Measurements from ENCODE around the gene MOB2.

Gene MOB2

GRCh38 chr11:1471736-1472135, 14.8 kb downstream of the MOB2 start:
- DNase-seq (ENCODE audit: low read depth in 2 of 2), result no peak

- no peak for DNase-seq (ENCODE audit: low read depth in 2 of 2)
Measured at GRCh38 chr11:1470681-1471611, 15.6 kb downstream of the MOB2 start.

DNA sequence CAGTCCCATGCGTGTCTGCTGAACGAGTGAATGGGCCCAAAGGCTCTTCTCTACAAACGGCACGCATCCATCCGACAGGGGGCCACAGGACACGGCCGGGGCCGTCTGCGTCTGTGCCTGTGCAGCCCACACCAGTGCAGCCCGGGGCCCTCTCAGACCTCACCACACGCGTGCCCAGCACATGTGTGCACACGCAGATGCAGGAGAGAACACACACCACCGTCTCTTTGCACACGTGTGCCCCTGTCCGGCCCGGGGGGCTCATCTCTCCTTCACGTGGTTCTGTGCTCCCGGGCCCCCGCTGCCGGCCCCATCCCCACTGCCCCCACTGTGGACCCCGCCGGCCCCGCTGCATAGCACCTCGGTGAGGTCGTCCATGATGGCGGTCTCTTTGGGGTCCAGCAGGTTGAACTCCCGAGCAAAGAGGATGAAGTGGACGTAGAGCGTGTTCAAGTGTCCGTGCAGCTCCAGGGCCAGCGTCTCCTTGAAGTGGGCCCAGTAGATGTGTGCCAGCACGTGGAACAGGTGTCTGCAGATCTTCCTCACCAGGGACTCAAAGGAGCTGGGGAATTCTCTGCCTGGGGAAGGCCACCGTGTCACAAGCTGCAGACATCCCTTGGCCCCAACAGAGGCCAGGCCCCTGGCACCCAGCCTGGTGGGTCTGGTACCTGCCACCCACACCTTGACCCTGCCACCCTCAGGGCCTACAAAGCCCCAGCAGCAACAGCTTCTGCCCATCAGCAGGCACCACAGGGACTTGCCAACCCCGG, 16.5 kb downstream of the MOB2 start:
- no peak for DNase-seq (ENCODE audit: low read depth in 2 of 2)

- no peak for DNase-seq (ENCODE audit: low read depth in 2 of 2)
Measured at GRCh38 chr11:1469287-1469910, 17.2 kb downstream of the MOB2 start.

DNA sequence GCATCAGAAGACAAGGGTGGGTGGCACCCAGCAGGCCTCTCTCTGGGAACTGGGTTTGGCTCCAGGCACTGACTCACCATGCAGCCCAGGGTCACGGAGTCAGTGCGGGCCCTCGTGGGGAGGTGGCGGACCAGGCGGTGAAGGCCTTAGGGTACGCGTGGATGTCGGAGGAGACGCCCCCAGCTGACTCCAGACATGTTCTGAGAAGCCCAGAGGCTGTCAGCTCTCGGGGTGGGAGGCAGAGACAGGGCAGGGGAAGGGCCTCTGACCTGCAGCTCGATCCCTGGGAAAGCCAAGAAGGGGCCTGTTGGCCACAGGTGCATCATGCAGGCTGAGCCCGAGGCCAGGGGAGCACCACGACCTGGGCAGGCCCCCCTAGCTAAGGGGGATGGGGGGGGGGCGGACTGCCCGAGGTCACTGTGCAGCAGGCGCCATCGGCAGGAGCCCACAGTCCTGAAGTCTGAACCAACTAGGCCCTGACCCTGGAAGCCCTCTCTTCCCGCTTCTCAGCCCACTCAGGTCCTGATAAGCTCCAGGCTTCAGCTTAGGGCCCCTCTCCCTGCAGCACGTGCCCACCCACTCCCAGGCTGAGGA, 18.0 kb downstream of the MOB2 start:
- DNase-seq (ENCODE audit: low read depth in 2 of 2), result no peak

- no peak for DNase-seq (ENCODE audit: low read depth in 2 of 2)
Measured at GRCh38 chr11:1468002-1468401, 18.6 kb downstream of the MOB2 start.

- DNase-seq (ENCODE audit: low read depth in 2 of 2), result no peak
Measured at GRCh38 chr11:1467270-1467669, 19.3 kb downstream of the MOB2 start.

DNA sequence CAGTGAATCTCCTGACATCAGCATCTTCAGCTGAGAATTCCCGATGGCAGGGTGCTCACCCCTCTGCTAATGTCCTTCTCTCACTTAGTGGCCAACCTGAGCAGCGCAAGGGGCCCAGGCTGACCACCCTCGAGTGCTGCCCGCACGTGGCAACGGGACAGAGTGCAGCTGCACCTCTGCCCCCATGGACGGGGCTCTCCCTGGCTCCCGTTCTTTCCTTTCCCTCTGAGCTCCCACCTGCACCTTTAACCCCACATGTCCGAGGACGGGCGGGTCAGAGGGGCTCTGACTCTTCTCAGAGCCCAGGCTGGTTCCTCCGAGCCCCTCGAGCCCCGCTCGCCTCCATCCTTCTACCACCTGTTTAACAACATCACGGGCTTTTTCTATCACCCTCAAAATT, 19.8 kb downstream of the MOB2 start:
- DNase-seq (ENCODE audit: low read depth in 2 of 2), result no peak

DNA sequence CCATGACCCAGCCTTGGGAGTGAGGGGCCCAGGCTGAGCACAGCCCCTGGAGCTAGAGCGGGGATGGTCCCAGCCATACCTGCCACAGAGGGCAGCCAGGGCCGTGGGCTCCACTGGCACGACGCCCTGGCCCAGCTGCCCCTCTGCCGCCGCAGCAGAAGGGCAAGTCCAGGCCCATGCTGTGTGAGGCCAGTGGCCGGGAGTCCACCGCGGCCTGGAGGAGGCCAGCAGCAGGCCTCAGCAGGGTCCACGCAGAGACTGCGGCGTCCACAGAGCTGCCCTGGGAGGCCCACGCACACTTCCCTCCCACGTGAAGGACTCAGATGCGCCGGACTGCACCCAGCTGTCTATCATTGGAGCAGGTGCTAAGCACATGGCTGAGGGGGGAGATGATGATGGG, 23.5 kb downstream of the MOB2 start:
- no peak for DNase-seq (ENCODE audit: low read depth in 2 of 2)

DNA sequence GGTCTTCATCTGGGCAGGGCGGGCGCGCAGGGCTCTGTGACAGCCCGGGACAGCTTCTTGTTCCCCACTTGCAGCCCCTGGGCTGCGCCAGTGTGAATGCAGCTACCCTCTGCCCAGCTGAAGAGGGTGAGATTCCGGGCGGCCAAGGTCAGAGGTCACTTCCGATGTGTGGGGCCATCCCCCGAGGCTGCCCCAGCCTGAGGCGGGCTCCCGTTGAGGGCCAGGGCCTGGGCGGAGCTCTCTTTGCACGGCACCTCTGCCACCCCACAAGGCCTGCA, 23.9 kb downstream of the MOB2 start:
- DNase-seq (ENCODE audit: low read depth in 2 of 2), result no peak

- DNase-seq (ENCODE audit: low read depth in 2 of 2), result no peak
Measured at GRCh38 chr11:1461826-1462697, 24.5 kb downstream of the MOB2 start.

GRCh38 chr11:1460986-1461825, 25.4 kb downstream of the MOB2 start:
- no peak for DNase-seq (ENCODE audit: low read depth in 2 of 2)

- DNase-seq (ENCODE audit: low read depth in 2 of 2), result no peak
Measured at GRCh38 chr11:1460396-1460985, 26.1 kb downstream of the MOB2 start.

DNA sequence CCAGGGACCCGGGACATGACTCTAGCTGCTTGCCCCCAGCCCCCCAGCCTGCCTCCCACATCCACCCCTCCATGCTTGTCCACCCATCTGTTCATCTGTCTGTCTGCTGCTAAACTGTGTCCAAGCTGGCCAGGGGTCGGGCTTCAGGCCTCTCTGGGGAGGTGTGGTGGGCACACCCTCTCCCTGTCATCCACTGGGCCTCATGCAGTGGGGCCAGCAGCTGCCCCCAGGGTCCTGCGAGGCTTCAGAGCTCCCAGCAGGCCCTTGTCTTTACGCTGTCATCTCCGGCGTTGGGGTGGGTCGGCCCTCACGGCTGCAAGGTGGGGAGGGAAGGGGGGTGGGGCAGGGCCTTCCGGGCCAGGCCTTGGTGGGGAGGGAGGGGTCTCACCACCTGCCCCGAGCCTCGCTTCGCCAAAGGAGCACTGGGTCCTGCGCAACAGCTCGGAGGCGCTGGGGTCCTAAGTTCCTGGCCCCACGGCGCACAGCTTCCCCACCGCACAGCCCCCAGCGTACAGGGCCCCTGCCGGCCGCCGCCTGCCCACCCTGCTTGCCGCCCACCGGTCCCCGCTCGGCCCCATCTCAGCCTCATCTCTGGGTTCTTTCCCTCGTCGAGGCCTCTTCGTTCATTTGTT, 26.7 kb downstream of the MOB2 start:
- DNase-seq (ENCODE audit: low read depth in 2 of 2), result no peak

- DNase-seq (ENCODE audit: low read depth in 2 of 2), result no peak
Measured at GRCh38 chr11:1459219-1459575, 27.4 kb downstream of the MOB2 start.

DNA sequence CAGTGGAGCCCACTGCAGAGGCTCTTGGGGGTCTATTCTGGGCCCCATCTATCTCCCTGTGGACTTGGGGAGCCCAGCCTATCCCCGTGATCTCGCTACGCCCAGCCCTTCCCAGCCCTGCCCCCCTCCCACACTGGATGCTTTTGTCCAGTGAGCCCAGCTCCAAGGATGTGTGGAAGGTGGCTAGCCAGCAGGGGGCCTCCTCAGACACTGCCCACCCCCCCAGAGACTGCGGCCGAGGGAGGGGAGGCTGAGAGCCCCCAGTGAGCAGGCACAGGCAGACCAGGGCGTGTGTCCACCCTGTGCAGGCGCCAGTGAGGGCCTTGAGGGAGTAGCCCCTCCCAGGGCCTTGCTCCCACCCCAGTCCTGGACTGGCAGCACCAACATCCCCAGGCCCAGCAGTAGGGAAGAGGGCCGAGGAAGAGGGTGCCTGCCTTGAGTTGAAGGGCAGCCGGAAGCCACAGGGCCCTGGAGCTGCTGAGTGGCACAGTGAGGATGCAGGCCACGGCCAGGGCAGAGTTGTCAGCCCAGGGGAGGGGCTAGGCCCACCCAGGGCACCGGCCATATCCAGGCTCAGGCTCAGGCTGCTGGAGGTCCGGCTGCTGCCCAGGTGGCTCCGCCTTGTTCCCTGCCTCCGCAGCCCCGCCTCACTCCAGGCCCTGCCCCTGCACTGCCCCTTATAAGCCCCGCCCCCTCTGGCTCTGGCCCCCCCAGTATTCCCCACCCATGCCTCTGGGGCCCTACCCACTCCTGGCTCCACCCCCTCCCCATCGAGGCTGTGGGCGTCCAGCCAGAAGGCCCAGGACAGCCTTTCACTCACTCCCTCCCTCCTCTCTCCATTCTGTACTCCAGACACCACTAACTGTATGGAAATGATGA, 28.0 kb downstream of the MOB2 start:
- DNase-seq (ENCODE audit: low read depth in 2 of 2), result no peak

GRCh38 chr11:1457856-1458255, 28.7 kb downstream of the MOB2 start:
- no peak for DNase-seq (ENCODE audit: low read depth in 2 of 2)

DNA sequence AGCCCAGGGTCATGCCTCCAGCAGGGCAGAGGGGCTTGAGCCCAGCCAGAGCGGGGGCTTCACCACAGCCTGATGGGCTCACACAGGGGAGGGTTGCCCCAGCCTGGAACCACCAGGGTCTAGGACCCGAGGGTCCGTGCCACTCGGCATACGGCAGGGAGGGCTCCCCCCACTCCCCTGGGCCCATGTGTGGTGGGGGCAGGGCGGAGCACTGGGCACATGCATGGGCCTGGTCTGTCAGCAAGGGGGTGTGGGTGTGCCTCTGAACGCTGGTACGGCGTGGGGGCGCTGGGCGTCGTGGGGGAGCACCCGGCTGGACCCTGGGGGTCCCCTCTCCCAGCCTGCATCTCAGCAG, 29.3 kb downstream of the MOB2 start:
- no peak for DNase-seq (ENCODE audit: low read depth in 2 of 2)
